HepG2 (cell line): ENCODE results near the gene PGAP3.

Experiments
- ERF ChIP-seq: IDR thresholded peaks from 2 replicates; pipeline ENCODE4 v1.6.1; 2018; ENCODE audit warnings: missing biosample characterization, missing genetic modification reagents
- EZH2 ChIP-seq: conservative IDR thresholded peaks from 2 replicates; pipeline ENCODE4 v1.6.1; 2012; ENCODE audit warnings: mild to moderate bottlenecking, low read depth, low read length, moderate library complexity
- RXRA ChIP-seq: sonication (generic); formaldehyde crosslinking; IDR thresholded peaks from 2 replicates; pipeline ENCODE4 v1.5.1; 2020; ENCODE audit warnings: missing genetic modification reagents
- ZNF644 ChIP-seq: IDR thresholded peaks from 2 replicates; pipeline ENCODE4 v1.6.1; 2016; ENCODE audit warnings: low read depth

DNA sequence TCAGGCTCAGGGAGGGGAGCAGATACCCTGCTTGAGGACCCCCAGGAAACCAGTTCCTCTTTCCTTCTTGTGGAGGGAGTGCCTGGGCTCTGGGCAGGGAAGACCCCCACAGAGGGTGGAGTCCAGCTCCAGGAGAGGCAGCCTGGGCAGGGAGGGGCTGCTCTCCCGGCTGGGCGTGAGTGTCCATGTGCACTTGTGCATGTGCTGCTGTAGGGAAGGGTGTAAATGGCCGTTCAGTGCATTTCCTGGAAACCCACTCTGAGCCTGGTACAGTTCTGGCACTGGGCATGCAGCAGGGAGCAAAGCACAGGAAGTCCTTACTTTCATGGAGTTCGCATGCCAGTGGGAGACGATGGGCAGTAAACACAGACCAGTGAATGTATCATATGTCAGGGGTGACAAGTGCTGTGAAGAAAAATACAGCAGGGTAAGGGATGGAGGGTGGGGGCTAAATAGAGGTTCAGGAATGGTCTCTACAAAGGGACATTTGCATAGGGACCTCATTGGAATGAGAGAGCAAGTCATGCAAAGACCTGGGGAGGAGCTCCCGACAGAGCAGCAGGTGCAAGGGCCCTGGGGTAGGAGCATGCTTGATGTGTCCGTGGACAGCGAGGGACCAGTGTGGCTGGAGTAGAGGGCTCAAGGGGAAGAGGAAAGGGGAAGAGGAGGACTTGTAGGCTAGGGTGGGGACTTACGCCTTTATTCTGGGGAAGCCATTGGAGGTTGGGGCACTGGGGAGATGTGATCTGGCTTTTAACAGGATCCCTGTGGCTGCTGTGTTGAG lies 45.4 kb downstream of the PGAP3 start:
- no peak for TF ChIP-seq RXRA (CRISPR knock-in tag)
- TF ChIP-seq EZH2 = no peak
- no peak for TF ChIP-seq ZNF644 (CRISPR knock-in tag)
- no peak for TF ChIP-seq ERF (CRISPR knock-in tag)
